BJ (cell line): Measurements from ENCODE around the gene ANKRD9. TPM values are rescaled to one million over a fixed set of nuclear protein-coding genes. Genes with fewer than 3 reads are reported as not detected.

Source experiments
- CTCF ChIA-PET: fragments of 350-600 bp; formaldehyde crosslinking; extraction: SDS; loops from one replicate; lab custom pipeline; 2021; ENCODE audit warnings: antibody characterized with exemption, inconsistent platforms; lab: Yijun Ruan, JAX
- POLR2A ChIA-PET: fragments of 300-600 bp; sonication (Branson Sonifier 250); formaldehyde crosslinking; extraction: SDS; loops from one replicate; lab custom pipeline; 2021; ENCODE audit warnings: antibody characterized with exemption; lab: Charles Lee
- DNase-seq: peaks from one replicate; pipeline ENCODE4 v3.0.0-alpha.2; 2011; ENCODE audit warnings: low read depth
- H3K27me3 ChIP-seq: 2 replicates; pipeline ENCODE4 v1.6.0; 2011; ENCODE audit warnings: low read length; ENCODE audit not compliant: control insufficient read depth, insufficient read depth
- H3K36me3 ChIP-seq: 2 replicates; pipeline ENCODE4 v1.5.1; 2011; ENCODE audit warnings: low read length; ENCODE audit not compliant: control insufficient read depth, insufficient read depth
- H3K4me3 ChIP-seq: 2 replicates; pipeline ENCODE4 v1.5.1; 2011; ENCODE audit warnings: low read depth, mild to moderate bottlenecking, control low read depth, low read length
- polyA plus RNA-seq: library from polyadenylated mRNA; depleted of rRNA; stranded (reverse); fragments of >200 nt; gene quantifications from 2 replicates; pipeline ENCODE4 v1.2.3, GENCODE V29; 2011
- TF ChIP-seq, protein P1 (sequence below): IDR thresholded peaks from 2 replicates; pipeline ENCODE4 v1.5.1; 2011; ENCODE audit warnings: low read depth, mild to moderate bottlenecking, control low read depth, inconsistent platforms, low read length, moderate library complexity; ENCODE audit not compliant: insufficient read depth

The ANKRD9 gene
- polyA plus RNA-seq, 1 experiment, result 9.1 TPM

DNA sequence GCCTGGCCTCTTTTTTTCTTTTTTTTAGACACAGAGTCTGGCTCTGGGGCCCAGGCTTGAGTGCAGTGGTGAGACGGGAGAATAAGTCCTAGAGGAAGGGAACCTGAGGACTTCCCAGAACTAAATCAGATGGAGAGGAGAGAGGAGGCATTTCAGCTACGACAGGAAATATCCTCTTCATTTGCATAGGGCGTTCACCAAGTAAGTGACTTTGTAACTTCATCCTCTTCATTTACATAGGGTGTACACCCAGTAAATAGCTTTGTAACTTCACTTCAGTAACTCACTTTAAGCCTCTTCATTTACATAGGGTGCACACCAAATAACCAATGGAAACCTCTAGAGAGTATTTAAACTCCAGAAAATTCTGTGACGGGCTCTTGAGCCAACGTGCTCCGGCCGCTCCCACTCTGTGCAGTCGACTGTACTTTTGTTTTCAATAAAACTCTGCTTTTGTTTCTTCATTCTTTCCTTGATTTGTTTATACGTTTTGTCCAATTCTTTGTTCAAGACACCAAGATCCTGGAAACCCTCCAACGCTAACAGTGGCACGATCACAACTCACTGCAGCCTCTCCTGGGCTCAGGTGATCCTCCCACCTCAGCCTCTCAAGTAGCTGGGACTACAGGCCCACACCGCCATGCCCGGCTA, 21.4 kb upstream of the ANKRD9 start:
- Histone ChIP-seq H3K4me3 (no peak overlapping the region), H3K36me3 (no peaks in the 10 kb centered on the region), H3K27me3 (no peaks in the 10 kb centered on the region)
- CTCF ChIA-PET, result interaction anchor here (1.3 kb wide), 1 partner anchor 64 kb away, joined by 3 read pairs; no protein-coding TSS in a partner anchor
- TF ChIP-seq, protein P1, sequence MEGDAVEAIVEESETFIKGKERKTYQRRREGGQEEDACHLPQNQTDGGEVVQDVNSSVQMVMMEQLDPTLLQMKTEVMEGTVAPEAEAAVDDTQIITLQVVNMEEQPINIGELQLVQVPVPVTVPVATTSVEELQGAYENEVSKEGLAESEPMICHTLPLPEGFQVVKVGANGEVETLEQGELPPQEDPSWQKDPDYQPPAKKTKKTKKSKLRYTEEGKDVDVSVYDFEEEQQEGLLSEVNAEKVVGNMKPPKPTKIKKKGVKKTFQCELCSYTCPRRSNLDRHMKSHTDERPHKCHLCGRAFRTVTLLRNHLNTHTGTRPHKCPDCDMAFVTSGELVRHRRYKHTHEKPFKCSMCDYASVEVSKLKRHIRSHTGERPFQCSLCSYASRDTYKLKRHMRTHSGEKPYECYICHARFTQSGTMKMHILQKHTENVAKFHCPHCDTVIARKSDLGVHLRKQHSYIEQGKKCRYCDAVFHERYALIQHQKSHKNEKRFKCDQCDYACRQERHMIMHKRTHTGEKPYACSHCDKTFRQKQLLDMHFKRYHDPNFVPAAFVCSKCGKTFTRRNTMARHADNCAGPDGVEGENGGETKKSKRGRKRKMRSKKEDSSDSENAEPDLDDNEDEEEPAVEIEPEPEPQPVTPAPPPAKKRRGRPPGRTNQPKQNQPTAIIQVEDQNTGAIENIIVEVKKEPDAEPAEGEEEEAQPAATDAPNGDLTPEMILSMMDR, result no peak
- POLR2A ChIA-PET, result no interaction called here
- DNase-seq, result no peak

DNA sequence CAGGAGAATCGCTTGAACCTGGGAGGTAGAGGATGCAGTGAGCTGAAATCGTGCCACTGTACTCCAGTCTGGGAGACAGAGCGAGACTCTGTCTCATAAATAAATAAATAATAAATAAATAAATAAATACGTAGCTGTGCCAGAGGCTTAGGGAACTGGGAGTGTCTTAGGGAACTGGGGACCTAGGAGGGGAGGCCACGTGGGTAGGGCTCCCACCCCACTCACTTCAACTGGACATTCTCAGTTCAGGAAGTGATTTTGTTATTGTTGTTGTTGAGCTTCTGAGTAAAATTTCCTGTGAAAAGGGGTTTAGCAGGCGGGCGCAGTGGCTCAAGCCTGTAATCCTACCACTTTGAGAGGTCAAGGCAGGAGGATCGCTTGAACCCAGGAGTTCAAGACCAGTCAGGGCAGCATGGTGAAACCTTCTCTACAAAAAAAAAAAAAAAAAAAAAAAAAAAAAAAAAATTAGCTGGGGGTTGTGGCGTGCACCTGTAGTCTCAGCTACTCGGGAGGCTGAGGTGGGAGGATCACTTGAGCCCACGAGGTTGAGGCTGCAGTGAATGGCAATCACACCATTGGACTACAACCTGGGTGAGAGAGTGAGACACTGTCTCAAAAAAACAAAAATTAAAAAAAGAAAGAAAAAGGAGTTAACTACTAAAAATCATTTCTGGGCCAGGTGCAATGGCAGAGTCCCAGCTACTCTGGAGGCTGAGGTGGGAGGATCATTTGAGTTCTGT, 19.0 kb upstream of the ANKRD9 start:
- Histone ChIP-seq H3K4me3 (no peak overlapping the region), H3K36me3 (no peaks in the 10 kb centered on the region), H3K27me3 (no peaks in the 10 kb centered on the region)
- DNase-seq, result no peak
- CTCF ChIA-PET, result interaction anchor here (0.6 kb wide), 1 partner anchor 51 kb away, joined by 3 read pairs; no protein-coding TSS in a partner anchor
- POLR2A ChIA-PET, result interaction anchor here (0.6 kb wide), 1 partner anchor 91 kb away, joined by 8 read pairs; no protein-coding TSS in a partner anchor
- TF ChIP-seq, protein P1, result no peak

DNA sequence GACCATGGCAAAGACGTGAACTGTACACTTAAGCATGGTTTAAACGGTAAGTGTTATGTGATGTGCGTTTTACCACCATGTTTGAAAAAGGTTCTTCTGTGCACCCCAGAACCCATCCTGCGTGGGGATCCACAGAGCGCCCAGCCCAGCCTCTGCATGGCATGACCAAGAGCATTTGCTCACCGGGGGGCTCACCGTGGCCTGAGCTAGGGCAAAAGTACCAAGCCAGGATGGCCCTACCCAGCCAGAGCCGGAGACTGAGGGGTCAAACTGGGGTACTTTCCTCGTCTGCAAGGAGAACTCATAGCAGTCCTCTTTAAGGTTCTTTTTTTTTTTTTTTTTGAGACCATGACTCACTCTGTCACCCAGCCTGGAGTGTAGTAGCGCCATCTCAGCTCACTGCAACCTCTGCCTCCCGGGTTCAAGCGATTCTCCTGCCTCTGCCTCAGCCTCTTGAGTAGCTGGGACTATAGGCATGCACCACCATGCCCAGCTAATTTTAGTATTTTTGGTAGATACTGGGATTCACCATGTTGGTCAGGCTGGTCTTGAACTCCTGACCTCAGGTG, 16.4 kb upstream of the ANKRD9 start:
- POLR2A ChIA-PET, result no interaction called here
- H3K27me3 ChIP-seq, result no peaks in the 10 kb centered on the region
- TF ChIP-seq, protein P1, result no peak
- H3K36me3 ChIP-seq, result no peaks in the 10 kb centered on the region
- CTCF ChIA-PET, result interaction anchor here (2.6 to 3.6 kb wide), 2 partner anchors 12 to 168 kb away, joined by 12 to 19 read pairs; no protein-coding TSS in a partner anchor
- H3K4me3 ChIP-seq, result no peak overlapping the region
- DNase-seq, result no peak

DNA sequence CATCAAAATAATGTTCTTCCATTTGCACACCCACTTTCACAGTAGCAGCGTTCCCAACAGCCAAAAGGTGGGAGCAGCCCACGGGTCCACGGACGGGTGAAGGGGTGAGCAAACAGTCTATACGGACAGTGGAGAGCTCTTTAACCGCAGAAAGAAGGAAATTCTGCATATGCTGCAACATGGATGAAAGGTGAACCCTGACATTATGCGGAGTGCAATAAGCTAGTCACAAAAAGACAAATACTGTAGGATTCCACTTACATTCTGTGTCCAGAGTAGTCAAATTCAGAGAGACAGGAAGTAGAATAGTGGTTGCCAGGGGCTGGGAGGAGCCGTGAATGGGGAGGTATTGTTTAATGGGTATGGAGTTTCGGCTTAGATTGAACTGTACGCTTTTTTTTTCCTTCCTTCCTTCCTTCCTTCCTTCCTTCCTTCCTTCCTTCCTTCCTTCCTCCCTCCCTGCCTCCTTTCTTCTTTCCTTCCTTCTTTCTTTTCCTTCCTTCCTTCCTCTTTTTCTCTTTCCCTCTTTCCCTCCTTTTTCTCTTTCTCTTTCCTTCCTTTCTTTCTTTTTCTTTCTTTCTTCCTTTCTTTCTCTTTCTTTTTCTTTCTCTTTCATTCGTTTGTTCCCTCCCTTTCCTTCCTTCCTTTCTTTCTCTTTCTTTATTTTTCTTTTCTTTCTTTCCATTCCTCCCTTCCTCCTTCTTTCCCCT, 15.8 kb upstream of the ANKRD9 start:
- DNase-seq, result no peak
- TF ChIP-seq, protein P1, result no peak
- CTCF ChIA-PET, result interaction anchor here (0.6 to 3.6 kb wide), 33 partner anchors 9 to 392 kb away, joined by 3 to 25 read pairs (median 4); partner anchors contain the start of genes CINP and TECPR2
- no peaks in the 10 kb centered on the region for H3K36me3 ChIP-seq
- H3K27me3 ChIP-seq, result no peaks in the 10 kb centered on the region
- H3K4me3 ChIP-seq, result peak overlapping the region; percentile 73
- POLR2A ChIA-PET, result no interaction called here
